HG03196 (cell line): Measurements from ENCODE around the gene SRCIN1.
A peak's percentile ranks its signal among the peaks of the same experiment; 100 is the strongest.

ENCODE experiments used
- ATAC-seq: cut with Tn5 transposase; IDR thresholded peaks from one replicate; pipeline ENCODE4 v1.9.1; 2021; ENCODE audit not compliant: unreplicated experiment

SRCIN1 gene

DNA sequence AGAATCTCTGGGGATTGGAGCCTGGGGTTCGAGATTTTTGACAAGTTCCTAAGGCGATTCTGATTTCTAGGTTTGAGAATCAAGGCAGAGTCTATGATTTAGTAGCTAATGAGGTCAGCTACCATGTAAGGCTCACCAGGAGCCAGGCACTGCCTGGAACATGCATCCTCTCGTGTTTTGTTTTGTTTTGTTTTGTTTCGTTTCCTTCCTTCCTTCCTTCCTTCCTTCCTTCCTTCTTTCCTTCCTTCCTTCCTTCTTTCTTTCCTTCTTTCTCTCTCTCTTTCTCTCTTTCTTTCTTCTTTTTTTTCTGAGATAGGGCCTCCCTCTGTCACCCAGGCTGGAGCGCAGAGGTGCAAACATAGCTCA lies 39.1 kb downstream of the SRCIN1 start:
- ATAC-seq = no peak

DNA sequence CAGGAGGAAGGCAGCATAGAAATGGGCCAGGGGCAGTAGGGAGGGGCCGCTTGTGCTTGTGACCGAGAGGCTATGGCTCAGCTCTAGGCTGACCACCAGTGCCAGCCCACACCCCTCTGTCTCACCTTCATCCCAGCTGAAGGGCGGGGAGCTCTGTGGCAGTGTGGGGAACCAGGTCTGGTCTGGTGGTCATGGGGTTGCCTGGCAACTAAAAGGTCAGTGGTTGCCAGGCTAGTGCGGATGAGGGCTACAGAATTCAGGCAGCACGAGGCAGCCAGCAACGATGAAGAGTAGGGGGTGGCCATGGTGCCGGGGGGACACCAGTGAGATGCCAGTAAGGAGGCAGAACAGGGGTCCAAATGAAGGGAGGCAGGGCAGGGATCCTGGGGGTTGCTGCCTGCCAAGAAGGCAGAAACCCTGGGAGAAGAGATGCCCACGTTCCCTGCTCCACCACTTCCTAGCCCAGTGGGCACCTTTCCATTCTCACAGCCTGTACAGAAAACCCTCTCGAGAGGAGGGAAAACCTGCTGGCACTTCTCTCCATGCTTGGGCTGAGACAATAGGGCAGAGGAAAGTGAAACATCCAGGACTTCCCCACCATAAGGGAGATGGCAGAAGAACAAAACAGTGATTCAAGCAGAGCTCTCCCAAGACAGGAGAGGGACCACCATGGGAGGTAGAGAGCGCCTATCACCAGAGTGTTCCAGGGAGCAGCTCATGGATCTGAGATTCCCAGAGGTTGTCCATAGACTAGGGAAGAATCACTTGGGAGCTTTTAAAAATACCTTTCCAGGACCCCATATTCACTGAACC lies 39.7 kb downstream of the SRCIN1 start:
- ATAC-seq = no peak

DNA sequence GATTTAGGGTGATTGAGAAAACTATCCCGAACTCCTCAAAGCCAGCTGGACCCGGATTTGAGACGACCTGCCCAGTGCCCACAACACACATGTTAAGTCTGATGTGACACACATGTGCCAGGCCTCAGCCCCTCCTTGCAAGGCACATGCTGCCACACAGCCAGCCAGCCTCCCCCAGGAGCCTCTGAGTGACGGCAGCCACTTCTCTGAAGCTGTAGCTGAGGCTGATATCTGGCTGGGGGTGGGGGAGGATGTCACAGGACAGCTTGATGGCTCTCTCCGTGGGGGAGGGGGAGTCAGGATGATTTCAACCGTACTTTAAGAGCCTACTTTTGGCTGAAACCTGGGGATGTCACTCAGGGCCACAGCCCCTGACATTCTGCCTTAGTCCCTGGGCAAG lies 40.9 kb downstream of the SRCIN1 start:
- ATAC-seq = no peak

DNA sequence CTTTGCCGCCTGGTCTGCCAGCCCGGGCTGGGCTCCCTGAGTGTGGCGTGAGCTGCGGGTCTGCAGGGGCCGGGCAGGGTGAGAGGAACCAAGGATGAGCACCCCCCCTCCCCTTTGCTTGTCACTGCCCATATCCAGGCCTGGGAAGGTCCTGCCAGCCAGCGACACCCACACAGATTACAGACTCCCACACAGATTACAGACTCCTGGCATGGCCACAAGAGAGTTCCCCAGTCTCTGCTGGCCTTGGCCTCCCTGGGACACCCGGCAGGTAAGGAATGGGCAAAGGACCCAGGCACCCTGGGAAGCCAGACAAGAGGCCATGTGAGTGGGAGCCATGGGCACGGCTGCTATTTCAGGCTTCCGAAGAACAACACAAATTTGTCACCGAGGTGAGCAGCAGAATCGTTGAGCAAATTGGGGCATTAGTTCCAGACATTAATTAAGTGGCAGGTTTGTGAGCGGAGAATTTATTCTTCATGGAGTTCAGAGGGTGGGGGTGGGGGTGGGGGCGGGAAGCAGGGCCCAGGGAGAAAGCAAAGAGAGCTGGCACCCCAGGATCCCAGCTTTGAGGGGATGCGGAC lies 41.4 kb downstream of the SRCIN1 start:
- no peak for ATAC-seq

DNA sequence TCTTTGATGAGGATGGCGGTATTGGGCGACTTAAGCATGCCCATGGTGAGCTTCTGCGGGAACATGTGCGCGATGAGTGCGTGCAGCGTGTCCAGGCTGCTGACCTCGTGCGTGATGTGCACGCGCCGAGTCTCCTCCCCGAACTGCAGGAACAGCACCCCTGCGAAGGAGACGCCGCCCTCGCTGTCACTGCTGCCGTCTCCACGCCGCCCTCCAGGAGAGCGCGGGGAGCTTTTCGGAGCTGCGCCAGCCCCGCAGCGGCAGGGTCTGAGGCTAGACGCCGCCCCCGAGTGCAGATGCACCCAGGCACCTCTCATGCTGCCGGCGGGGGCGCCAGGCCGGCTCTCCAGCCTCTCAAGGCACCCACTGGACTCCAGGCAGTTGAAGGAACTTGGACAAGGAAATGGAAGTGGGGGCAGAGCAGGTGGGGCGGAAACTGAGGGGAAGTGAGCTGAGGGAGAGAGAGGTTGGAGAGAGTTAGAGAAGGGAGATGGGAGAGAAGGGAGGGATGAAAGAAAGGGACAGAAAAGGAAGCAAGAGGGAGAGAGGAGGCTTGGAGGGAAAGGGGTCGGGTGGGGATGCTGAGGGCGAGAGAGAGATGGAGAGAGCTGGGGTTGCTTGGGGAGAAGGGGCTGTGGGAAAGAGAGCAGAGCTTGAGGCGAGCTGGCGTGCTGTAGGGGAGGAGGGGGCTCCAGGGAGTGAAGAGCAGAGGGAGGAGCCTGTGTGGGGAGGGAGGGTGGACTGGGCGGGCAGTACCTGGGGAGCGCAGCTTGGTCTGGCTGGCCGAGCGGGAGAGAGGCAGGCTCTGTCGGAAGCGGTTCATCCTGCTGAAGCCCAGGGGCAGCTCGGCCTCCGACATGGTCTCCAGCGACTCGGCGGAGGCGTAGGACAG lies 42.1 kb downstream of the SRCIN1 start:
- no peak for ATAC-seq

DNA sequence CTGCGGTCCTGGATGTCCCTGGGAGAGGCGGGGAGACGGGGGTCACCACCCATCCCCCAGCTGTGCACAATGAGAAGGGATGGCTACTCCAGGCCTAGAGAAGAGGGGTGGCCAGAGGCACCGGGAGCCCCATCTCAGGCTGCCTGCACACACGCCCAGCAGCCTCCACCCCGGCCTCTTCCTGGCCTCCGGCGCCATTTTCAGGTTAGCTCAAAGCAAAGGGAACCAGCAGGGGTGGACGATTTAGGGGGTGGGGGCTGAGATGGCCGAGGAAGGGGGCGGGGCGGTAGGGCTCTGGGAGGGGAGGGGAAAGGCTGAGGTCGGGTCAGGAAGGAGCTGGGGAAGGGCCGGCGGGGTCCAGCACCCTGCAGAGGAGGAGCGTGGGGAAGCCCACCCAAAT lies 42.8 kb downstream of the SRCIN1 start:
- ATAC-seq = no peak

DNA sequence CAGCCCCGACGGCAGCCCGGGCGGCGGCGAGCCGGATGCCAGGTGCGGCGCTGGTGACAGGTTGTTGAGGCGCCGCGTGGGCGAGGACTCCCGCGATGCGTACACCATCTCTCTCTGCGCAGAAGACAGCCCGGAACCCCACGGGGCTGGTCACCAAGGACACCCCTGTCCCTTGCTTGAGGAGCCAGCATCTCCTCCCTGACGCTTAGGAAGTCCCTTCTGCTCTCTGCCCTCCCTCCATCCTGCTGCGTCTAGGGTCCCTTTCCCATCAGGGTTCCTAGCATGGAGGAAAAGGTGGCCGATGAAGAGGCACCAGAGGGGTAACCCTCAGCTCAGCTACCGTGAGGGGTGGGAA lies 43.6 kb downstream of the SRCIN1 start:
- ATAC-seq = no peak

DNA sequence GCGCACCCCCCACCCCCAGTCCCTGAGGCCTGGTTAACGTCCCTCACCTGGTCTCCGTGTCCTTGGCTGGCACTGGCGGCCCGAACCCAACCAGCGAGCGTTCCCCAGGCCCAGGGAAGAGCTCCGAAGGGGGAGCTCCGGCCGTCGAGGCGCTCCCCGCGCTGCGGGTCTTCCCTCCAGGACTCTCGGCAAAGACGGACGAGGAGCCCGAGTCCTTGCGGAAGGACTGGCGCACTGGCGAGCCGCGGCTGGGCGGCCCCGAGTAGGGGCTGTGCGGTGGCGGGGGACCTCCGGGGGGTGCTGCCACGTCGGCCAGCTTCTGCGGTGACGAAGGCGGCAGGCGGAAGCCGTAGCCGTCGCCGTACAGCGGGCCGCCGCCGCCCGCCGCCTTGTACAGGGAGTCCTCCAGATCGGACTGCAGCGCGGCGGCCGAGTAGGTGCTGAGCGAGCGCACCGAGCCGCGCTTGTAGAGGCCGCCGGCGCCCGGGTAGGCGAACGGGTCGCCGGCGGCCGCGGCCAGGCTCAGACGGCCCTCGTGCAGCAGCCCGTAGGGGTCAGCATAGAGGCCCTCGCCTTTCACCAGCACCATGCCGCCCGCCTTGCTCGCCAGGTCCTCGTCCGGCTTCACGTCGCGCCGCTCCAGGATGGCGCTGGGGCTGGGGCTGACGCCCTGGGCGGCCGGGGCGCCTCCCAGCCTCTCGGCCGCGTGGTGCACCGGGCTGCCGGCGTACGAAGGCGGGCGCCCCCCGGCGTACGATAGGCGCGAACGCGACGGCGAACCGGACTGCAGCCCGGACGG lies 44.1 kb downstream of the SRCIN1 start:
- no peak for ATAC-seq

DNA sequence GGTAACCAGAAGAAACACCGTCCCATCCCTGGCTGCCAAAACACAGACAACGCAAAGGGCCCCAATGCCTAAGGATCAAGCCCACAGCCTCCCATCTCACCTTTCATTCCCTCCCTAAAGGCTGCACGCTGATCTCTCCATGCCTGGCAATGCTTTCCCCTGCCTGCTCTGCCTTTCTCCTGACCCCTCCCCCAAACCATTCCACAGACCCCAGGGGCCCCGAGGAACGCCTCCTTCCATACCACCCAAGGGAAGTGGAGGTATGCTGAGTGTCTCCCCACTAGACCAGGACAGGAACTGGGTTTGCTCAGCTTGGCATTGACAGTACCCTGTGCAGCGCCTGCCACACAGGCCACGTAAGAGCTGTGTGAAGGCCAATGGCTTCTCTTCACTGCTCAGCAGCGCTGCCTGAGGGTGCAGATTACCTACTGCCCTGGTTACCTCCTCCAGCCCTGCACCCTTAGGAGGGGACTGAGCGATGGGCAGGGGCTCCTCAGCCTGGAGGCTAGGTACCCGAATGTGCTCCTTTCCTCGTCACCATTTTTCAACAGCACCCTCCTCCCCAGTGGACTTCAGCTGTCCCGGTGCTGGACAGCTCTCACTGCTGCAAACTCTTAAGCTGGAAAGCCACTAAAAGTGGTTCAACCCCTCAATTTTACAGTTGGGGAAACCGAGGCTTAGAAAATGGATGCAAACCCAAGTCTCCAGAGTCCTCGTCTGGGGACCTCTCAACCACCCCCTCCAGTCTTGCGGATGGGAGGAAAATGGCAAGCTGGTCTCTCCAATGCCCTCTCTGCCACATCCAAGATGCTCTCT lies 45.0 kb downstream of the SRCIN1 start:
- ATAC-seq = no peak

DNA sequence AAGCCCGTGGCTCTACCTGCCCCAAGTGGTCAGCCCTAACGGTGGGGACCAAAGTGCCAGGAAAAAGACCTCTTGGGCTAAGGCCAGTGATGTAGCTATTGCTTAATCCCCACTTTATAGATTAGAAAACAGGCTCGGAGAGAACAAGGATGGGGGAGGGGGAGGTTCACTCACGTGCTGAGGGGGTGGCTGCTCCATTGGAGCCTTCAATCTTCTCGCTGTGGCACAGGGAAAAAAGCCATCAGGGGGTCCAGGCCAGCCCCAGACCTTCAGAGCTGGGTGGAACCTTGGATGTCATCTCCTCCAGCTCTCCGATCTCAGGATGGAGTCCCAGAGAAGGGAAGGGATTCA lies 45.9 kb downstream of the SRCIN1 start:
- no peak for ATAC-seq

DNA sequence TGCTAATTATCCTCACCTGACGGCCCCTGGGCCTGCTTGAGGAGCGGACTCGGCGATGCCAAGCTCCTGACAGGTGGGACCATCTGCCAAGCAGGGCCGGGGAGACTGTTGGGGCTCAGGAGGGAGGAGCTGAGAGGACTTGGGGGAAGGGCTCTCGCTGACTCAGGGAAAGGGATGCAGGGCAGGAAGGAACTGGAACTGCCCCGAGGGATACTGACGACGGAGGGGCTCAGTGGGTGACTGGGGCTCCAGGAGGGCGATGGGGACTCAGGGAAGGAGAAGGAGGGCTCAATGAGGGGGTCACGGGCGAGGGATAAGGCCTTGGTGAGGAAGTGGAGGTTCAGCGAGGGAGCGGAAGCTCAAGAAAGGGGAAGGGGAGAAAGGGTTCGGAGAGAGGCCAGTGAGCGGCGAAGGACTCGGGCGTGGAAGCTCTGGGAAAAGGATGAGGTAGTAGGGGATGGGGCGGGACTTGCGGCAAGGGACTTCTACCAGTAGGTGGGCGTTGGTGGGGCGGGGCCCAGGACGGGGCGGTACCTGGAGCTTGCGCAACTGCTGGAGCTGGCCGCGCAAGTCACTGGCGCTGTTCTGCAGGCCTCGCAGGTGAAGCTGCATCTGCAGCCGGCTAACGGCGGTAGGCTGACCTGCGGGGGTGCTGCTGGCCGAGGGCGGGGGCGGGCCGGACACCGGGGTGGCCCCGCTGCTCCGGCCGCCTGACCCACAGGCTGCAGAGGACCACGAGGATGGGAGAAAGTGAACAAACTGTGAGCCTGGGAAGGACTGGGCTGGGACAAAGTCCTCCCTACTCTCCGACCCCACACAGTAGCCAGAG lies 46.5 kb downstream of the SRCIN1 start:
- ATAC-seq = peak; percentile 68

DNA sequence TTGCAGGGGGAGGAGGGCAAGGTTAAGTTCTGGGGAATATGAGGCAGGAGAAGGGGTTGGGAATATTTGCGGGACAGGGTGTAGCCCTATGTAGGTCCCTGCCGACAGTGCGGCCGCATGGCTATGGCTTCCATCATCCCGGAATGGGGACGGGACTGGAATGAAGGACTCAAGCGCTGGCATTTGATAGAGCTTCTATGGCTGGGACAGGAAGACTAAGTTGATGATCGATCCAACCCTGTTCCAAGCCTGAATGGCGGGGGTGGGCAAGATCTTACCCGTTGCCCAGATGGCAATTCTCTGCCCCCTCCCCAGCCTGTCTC lies 47.1 kb downstream of the SRCIN1 start:
- ATAC-seq = peak; percentile 3

DNA sequence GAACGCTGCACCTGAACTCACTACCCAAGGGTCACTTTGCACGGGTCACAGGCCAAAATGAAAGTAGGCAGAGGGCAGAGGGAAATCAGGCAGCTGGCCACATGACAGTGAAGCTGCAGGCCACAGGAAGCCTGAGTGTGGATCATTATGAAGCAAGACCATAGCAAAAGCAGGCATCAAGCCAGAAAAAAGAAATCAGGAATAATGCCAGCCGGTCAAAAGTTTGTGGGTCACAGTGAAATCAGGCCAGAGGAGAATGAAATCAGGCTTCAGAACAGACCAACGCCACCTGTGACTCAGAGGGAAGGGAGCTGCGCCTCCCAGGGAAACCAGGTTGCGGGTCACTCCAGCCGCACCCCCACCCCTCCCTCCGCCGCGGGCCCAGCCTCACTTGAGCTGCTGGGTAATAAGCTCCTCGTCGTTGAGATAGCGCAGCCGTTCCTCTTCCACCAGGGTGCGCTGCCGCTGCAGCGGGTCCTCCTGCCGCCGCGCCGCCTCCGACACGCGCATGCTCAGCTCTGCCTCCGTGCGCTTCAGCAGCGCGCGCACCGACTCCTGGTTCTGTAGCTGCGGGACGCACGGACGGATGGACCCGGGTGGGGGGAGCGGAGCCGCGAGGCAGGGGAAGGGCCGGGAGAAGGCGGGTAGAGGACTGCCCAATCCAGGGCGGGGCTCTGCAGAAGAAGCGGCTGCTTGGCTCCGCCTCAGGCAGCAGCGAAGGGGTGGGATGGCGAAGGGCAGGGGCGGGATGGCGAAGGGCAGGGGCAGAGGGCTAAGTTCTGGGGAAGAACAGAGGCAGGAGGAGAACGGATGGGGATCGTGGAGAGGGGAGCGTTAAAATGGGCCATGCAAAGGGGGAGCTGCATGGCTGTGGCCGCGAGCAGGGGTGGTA lies 47.7 kb downstream of the SRCIN1 start:
- ATAC-seq = peak; percentile 74

DNA sequence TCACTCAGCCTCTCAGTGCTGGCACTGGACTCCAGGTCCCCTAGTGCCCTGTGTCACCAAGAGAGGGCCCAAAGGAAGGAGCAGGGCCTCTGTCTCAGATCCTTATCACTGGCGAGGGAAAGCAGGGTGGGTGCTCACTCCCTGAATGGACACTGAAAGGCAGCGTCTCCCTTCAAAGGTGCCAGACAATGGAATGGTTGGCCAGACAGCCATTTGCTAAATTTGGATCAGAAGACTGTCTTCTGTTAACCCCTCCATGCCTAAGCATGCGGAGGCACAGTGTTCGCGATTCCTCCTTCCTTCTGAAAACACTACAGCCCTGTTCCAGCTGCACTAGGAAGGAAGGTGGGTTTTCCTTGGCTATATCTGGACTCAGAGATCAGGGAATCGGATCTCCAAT lies 48.4 kb downstream of the SRCIN1 start:
- no peak for ATAC-seq

DNA sequence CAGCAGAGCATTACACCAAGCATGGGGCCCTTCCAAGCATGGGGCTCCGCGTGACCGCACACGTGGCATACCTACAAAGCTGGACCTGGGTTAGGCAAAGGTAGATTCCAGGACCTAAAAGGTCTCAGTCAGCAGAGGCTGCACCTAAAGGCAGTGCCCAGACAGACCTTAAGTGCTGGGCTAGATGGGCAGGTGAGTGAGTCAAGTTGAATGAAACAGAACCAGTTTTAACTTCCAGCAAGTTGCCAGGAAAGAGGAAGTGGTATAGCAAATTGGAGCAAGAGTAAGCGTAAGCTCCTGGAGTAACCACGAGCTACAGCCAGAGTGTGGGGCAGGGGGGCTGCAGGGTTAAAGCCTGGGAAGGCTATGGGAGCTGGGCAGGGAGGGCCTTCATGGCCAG lies 49.5 kb downstream of the SRCIN1 start:
- ATAC-seq = no peak

DNA sequence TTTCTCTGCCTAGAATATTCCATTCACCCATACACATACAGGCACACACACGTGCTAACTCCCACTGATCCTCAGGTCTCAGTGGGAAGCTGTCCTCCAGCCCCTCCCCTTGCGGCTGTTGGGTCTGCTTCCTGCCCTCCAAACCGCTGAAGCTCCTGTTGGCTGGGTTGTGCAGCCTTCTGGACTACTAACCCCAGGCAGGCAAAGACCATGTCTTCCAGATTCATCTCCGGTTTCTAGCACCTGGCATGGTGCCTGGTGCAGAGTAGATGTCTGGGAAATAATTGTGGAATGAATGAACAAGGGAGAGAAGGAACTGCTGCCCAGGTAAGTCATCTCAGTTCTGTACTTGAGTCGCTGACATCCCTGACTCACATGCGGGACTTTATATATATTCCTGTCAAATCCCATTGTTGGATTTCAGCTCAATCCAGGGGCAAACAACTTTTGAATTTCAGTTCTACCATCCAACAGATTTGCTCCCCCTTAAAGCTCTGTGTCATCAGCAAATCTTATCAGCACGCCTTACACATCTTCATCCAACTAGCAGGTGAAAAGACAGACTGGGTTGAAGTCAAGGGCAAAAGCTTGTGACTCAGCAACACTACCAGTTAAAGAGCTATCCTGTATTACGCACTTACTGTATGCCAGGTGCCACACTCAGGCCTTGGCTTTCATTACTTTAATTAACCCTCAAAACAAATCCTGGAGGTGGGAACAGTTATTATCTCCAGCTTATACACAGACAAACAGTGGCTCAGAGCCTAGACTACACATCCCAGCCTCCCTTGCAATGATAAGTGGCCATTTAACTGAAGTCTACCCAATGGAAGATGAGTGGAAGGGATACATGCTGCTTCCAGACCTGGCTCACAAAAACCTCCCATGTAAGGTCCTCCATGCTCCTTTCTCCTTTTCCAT lies 51.1 kb downstream of the SRCIN1 start:
- no peak for ATAC-seq

DNA sequence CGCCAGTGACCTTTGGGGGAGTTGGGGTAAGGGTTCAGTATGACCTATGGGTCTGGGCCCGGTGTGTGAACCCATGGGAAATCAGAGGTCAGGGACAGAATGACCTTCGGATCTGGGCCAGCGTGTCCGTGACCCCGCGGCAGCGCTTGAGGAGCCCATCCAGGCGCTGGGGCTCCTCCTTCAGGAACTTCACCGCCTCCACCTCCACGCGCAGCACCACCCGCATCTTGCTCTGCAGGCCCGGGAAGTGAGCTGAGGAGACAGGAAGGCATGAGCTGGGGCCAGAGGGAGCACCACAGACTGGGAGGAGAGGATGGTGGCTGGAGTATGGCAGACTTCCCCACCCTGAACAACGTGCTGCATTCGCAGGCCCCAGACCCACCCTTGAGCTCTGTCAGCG lies 53.4 kb downstream of the SRCIN1 start:
- no peak for ATAC-seq

DNA sequence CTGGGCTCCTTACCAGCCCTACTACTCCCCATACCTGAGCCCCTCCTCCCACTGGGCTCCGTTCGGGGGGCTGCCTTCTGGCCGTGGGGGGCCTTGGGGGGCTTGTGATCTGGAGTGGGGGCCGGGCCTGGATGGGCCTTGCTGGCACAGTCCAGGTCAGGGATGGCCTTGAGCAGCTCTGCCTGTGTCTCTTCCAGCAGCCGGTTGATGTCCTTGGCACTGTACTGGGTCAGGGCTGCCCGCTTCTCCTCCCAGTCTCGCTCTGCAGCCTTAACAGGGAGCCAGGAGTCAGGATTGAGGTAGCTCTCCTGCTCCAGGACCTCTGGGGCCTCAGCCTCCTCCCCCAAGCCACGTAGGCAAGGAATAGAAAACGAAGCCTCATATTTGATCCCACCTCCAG lies 54.6 kb downstream of the SRCIN1 start:
- no peak for ATAC-seq
